GM19193 (cell line): ENCODE results near the gene COL1A1.

Experiments
- POLR2A ChIP-seq: IDR thresholded peaks from 4 replicates; pipeline ENCODE4 v1.6.1; 2011; ENCODE audit not compliant: insufficient read depth, insufficient read length; ENCODE audit errors: extremely low read depth

Gene COL1A1

GRCh38 chr17:50177983-50178834 is 23.2 kb downstream of the COL1A1 start:
- TF ChIP-seq POLR2A: no peak

- TF ChIP-seq POLR2A: no peak
Observed at GRCh38 chr17:50177476-50177875, 24.0 kb downstream of the COL1A1 start.

GRCh38 chr17:50176559-50177357 is 24.7 kb downstream of the COL1A1 start:
- TF ChIP-seq POLR2A: no peak

DNA sequence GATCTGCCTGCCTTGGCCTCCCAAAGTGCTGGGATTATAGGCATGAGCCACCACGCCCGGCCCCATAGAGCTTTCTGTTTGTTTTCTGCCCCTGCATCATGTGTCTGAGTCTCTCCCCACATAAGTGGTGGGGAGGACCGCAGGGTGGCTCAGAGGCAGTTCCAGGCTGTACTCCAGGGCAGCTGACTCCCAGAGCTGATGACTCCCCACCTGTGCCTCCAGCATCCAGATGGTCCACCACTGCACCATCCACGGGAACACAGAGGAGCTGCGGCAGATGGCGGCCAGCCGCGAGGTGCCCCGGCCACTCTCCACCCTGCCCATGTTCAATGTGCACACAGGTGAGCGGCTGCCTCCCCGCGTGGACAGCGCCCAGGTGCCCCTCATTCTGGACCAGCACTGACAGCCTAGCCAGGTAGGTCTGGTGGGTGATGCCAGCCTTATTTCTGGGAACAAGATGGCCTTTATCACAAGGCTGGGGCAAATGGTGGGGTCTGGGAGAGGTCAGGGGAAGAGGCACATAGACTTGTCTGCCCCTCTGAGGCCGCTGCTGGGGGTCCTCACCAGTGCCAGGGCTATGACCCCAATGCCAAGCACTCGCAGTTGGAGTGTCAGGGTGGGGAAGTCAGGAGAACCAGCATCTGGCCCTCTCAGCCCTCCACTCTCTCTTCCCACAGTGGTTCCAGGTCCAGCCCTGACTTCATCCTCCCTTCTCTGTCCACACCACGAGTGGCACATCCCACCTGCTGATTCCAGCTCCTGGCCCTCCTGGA is 26.2 kb downstream of the COL1A1 start:
- TF ChIP-seq POLR2A: no peak

- TF ChIP-seq POLR2A: no peak
Observed at GRCh38 chr17:50174444-50174843, 27.0 kb downstream of the COL1A1 start.

DNA sequence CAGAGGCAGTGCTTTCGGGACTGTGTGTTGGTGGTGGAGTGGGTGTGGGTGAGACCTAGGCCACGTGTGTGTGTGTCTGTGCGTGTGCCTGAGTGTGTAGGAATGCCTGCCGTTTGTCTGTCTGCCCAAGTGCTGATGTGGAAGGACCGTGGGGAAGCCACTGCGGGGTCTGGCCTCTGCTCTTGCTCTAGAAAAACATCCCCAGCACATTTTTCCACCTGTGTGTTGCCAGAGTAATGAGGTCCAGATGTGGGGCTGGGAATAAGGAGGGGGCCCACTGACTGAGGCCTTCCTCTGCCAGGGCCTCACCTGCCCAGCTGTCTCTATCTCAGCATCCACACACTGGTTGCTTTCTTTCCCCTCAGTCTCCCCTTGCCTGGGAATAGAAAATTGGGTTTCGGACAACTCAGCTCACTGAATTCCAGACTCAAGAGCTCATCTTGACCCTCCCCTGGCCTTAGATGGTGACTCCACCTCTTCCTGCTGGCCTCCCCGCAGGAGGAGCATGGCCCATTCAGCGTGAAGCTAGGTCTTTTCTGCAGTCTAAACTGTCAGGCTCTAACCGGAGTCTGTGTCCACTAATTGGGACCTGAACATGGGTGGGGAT is 28.0 kb downstream of the COL1A1 start:
- TF ChIP-seq POLR2A: no peak

DNA sequence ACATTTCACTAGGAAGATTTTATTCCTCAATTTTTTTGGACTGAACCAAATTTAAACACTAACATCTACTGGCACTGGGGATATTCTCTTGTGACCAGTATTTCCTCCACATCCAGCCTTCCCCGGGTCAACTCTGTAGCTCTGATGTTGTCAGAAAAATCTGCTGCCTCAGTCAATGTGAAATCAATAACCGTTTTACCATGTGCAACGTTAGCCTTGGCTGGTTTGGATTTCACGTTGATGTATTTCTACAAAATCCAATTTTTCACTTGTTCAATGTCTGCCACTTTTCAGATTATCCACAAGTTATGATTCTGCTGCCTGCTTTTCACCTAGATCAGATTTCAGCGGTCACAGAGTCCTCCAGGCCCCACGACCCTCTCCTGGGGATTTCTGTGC is 28.5 kb downstream of the COL1A1 start:
- no peak for TF ChIP-seq POLR2A

DNA sequence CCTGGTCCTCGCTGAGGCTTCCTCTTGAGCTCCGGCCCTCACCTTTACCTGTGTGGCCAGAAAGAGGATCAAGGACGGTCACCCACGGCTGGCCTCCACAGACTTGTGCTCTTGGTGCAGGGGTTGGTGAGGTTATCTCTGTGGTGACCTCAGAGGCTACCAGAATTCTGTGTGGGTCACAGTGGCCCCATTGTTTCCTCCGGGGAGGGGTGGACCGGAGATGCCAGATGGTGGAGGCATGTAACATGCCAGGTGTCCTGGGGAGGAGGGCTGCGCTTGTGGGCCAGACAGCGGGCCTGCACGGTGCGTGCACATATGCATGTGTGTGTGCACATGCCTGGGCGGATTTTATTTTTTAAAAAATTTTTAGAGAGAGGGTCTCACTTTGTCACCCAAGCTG is 29.3 kb downstream of the COL1A1 start:
- TF ChIP-seq POLR2A: no peak

DNA sequence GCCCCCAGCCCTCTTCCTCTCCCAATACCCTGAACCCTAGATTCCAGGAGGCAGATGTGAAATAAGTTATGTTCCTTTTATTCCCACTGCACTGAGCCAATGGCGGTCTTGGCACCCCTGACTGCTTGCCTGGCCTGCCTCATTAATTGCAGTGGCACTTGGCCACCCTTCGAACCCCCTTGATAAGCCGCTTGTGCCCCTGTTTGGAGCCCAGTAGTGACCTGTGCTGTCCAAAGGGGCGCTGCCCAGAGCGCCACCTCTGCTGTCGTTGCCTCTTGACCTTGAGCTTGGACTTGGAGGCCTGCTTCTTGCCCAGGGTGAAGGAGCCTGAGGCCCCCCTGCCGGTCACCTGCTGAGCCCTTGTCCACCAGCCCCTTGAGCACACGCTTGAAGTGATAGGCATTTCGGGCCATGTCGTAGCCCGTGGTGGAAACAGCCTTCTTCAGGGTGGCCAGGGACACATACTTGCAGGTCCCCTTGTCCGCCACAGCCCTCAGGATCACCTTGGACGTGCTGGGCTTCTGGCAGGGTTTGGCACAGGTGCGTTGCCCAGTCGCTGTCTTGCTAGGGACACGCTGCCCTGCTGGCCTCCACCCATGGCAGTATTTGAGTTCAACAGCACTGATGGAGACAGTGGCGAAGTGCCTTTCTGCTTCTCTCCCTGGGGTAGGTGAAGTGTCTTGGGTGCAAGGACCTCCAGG is 29.9 kb downstream of the COL1A1 start:
- TF ChIP-seq POLR2A: no peak

- no peak for TF ChIP-seq POLR2A
Observed at GRCh38 chr17:50170662-50171370, 30.6 kb downstream of the COL1A1 start.

DNA sequence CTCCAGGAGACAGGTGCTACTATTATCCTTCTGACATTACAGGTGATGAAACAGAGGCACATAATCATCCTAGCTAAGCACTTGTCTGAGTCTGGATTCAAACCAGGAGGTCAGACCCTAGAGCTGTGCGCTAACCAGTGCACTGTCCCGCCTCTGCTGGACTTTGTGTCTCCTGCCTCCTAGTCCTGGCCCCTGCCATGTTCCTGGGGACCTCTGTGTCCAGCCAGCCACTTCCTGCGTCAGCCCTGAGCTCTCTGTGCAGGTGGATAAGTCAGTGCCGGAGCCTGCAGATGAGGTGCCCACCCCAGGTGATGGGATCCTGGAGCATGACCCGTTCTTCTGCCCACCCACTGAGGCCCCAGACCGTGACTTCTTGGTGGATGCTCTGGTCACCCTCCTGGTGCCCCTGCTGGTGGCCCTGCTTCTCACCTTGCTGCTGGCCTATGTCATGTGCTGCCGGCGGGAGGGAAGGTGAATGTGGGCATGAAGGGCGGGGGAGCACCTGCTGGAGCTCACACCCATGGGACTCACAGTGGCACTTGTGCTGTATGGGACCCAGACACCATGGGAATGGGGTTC is 31.5 kb downstream of the COL1A1 start:
- TF ChIP-seq POLR2A: no peak

- no peak for TF ChIP-seq POLR2A
Observed at GRCh38 chr17:50169121-50169764, 32.2 kb downstream of the COL1A1 start.

DNA sequence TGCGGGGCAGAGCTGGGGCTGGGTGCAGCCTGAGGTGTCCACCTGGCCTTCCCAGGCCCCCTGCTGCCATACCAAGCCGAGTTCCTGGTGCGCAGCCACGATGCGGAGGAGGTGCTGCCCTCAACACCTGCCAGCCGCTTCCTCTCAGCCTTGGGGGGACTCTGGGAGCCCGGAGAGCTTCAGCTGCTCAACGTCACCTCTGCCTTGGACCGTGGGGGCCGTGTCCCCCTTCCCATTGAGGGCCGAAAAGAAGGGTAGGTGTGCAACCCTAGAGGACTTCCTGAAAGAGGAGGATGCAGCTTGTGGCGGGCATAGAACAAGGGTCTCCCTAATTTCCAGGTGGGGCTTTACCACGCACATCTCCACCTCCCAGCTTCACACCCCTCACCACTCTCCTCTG is 33.1 kb downstream of the COL1A1 start:
- no peak for TF ChIP-seq POLR2A
